BE2C (cell line): ENCODE data around the gene WDR19. TPM values are rescaled to one million over a fixed set of nuclear protein-coding genes. Genes with fewer than 3 reads are reported as not detected.
"Not testable (repeated sequence)": the region's sequence is repeated elsewhere in the genome, so short reads cannot be mapped to it uniquely, and the experiment has no call there.

Source experiments
- DNase-seq: peaks from one replicate; pipeline ENCODE4 v3.0.0-alpha.2; 2020
- H3K27me3 ChIP-seq: fragments of 250-450 bp; sonication (Bioruptor Pico); 2 replicates; pipeline ENCODE4 v1.5.1; 2020; ENCODE audit warnings: mild to moderate bottlenecking
- H3K36me3 ChIP-seq: fragments of 250-450 bp; sonication (Bioruptor Pico); 2 replicates; pipeline ENCODE4 v1.5.1; 2020; ENCODE audit warnings: mild to moderate bottlenecking
- H3K4me1 ChIP-seq: fragments of 250-450 bp; sonication (Bioruptor Pico); 2 replicates; pipeline ENCODE4 v1.5.1; 2020
- H3K4me3 ChIP-seq: 2 replicates; pipeline ENCODE4 v1.5.1; 2011; ENCODE audit warnings: low read depth, low read length
- H3K9me3 ChIP-seq: fragments of 250-450 bp; sonication (Bioruptor Pico); 2 replicates; pipeline ENCODE4 v1.5.1; 2020
- CTCF ChIP-seq: IDR thresholded peaks from 2 replicates; pipeline ENCODE4 v1.5.1; 2012; ENCODE audit warnings: mild to moderate bottlenecking, low read depth, low read length
- polyA plus RNA-seq: library from polyadenylated mRNA; unstranded; fragments of >200 nt; gene quantifications from one replicate; pipeline ENCODE4 v1.2.1, GENCODE V29; 2012; ENCODE audit warnings: low read depth, missing spikeins; ENCODE audit not compliant: insufficient read length, insufficient read depth

WDR19 gene
- 18.8 TPM for polyA plus RNA-seq

GRCh38 chr4:39181905-39182638 lies at the start of gene WDR19:
Gene WDR19 (plus strand): TSS chr4:39182529. CDS start chr4:39182558, 29 bp downstream.
- H3K4me3 ChIP-seq, result peak within 1 kb of the TSS; percentile 80
- peak; percentile 64 for TF ChIP-seq CTCF
- H3K36me3 ChIP-seq, result no peaks in the 10 kb centered on the region
- peak; percentile 98 for DNase-seq
- no peaks in the 10 kb centered on the region for H3K4me1 ChIP-seq
- H3K9me3 ChIP-seq, result no peaks in the 10 kb centered on the region
- H3K27me3 ChIP-seq, result no peaks in the 10 kb centered on the region

- no peaks in the 10 kb centered on the region for H3K9me3 ChIP-seq
- H3K4me1 ChIP-seq, result peaks cover 4% of the 10 kb centered on the region; the same call in 1 of the 2 replicates
- TF ChIP-seq CTCF, result no peak
- H3K27me3 ChIP-seq, result no peaks in the 10 kb centered on the region
- no peaks in the 10 kb centered on the region for H3K36me3 ChIP-seq
- no peak for DNase-seq
- no peak overlapping the region for H3K4me3 ChIP-seq
Measured at GRCh38 chr4:39133623-39134022, 48.7 kb upstream of the WDR19 start.

DNA sequence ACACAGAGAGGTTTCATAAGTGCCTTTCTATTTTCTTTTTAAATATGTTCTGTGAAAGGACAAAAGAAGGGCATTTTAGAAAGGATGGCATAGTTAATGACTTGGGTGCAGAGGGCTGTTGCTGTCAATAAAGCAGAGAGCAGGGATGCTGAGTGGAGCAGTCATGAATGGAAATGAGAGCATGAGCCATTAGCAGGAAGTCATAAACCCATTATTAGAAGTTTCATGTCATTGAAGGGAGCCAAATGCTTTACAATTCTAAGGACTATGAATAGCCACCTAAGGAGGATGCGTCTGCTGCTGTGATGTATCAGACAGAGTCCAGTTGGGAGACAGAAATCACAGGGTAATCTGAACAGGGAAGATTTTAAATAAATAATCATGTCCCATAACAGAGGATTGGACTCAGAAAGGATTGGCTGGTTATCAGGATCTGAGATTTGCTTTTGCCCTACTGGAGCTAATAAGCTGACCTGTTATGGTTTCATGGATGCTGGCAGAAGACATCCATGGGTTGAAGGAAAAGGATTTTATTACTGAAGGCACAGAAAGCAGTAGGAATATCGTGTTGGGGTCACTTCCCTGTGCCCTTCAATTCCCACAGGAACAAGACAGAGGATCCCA lies 47.5 kb upstream of the WDR19 start:
- Histone ChIP-seq H3K4me1 (peaks cover 4% of the 10 kb centered on the region; the same call in 1 of the 2 replicates), H3K27me3 (no peaks in the 10 kb centered on the region), H3K36me3 (no peaks in the 10 kb centered on the region), H3K4me3 (no peak overlapping the region), H3K9me3 (no peaks in the 10 kb centered on the region)
- TF ChIP-seq CTCF, result no peak
- no peak for DNase-seq

- not testable (repeated sequence) for H3K36me3 ChIP-seq, H3K27me3 ChIP-seq, H3K4me1 ChIP-seq, H3K9me3 ChIP-seq, DNase-seq, H3K4me3 ChIP-seq
Measured at GRCh38 chr4:39138227-39138626, 44.1 kb upstream of the WDR19 start.

DNA sequence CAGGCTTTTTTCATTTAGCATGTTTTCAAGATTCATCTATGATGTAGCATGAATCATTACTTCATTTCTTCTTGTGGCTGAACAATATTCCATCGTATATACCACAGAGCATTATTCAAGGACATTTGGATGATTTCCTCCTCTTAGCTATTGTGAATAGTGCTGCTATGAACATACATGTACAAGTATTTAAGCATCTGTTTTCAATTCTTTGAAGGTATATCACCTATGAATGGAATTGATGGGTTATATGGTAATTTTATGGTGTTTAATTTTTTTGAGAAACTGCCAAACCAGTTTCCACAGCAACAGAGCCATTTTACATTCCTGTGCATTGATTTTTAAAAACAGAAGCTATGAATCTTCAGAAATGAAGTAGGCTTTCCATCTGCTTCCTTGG lies 36.1 kb upstream of the WDR19 start:
- Histone ChIP-seq H3K4me1 (no peaks in the 10 kb centered on the region), H3K36me3 (no peaks in the 10 kb centered on the region)
- DNase-seq, result no peak

GRCh38 chr4:39154009-39154408 lies 28.3 kb upstream of the WDR19 start:
- no peak for TF ChIP-seq CTCF
- no peak for DNase-seq
- no peaks in the 10 kb centered on the region for H3K4me1 ChIP-seq

More for the DNA sequence above, 36.1 kb upstream of the WDR19 start:
- no peak overlapping the region for H3K4me3 ChIP-seq
- H3K9me3 ChIP-seq, result no peaks in the 10 kb centered on the region
- H3K27me3 ChIP-seq, result no peaks in the 10 kb centered on the region
- TF ChIP-seq CTCF, result no peak

More at GRCh38 chr4:39154009-39154408, 28.3 kb upstream of the WDR19 start:
- Histone ChIP-seq H3K27me3 (no peaks in the 10 kb centered on the region), H3K36me3 (no peaks in the 10 kb centered on the region), H3K4me3 (no peak overlapping the region), H3K9me3 (no peaks in the 10 kb centered on the region)
